HuH-7.5 (cell line): Measurements from ENCODE around the gene TUBA1C.

ENCODE experiments used
- DNase-seq: peaks from one replicate; pipeline ENCODE4 v3.0.0; 2011; ENCODE audit warnings: low spot score

TUBA1C gene

DNA sequence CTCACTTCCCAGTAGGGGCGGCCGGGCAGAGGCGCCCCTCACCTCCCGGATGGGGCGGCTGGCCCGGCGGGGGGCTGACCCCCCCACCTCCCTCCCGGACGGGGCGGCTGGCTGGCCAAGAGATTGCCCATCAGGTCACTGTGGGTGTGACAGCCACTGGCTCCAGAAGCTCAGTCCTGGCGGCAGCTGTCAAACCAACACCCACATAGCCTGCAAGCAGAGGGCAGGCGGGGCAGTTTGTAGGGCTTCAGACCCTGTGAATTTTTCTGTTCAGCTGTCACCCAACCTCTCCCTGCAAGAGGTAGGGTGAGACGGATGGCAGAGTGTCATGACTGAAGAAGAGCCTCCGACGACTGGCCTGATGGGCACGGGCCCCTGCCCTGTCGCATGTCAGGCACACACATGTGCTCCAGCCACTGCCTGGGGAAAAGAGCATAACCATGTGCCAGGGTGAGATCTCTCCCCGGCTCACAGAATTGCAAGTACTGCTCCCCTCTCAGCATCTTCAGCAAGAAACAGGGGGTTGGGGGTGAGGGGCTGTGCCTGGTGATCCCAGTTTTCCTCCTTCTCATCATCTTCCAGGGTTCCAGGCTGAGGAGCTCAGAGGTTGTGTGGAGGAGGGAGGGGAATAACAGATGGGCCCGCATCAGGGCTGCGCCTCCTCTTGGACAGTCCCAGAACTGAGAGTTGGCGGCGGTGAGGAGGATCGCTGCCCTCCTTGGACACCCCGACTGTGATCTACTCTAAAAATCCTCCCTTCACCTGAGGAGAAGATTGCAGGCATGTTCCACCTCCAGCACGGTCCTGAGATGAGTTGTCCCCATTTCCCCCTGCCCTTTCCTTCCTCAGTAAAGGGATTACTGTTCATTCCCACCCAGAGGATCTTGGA, 18.9 kb downstream of the TUBA1C start:
- peak; percentile 18 for DNase-seq

DNA sequence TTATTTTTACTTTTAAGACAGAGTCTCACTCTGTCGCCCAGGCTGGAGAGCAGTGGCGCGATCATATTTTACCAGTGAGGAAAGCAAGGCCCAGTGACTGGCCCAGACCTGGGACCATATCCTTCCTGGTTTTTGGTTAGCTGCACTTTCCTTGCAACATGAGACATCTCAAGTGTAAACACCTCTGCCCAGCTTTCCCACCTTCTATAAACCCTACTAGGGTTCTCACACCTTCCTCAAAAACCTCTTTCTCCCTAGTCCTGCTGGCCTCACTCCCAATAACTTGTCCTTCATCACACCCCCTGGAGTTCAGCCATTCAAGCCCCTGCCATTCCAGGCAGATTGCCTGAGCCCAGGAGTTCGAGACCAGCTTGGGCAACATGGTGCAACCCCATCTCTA, 19.8 kb downstream of the TUBA1C start:
- DNase-seq = peak; percentile 2

DNA sequence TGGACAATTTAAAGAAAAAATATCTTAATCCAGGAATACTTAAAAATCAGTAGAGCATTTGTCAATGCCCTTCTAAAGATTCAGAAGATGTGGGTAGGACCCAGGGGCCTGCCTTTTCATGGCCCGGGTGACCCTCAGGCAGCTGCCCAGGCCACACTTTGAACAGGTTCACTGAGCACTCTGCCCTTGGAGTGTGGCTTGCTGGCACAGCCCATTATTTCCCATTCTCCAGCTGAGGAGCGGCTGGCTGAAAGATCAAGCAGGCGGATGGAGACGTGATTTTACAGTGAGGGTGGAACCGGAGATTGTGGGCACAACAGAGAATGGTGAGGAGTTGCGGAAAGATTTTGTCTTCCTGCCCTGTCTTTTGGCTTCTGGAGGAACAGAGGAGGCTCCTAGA, 23.0 kb downstream of the TUBA1C start:
- DNase-seq = no peak

DNA sequence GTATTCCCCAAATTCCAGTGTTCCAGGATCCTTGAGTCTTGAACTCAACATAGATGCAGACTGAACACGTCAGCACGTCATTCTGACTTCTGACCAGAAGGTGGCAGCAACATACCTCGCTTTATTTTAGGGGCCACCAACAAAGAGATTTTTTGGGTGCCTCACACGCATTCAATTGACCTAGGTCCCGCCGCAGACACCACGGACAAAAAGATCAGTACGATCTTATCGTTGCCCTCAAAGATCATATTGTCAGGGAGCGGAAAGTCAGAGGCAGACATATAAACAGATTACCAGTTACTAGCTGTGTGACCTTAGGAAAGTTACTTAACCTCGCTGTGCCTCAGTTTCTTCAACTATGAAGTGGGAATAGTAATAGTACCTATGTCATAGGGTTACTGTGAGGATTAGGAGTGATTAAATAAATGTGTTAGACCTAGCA, 23.6 kb downstream of the TUBA1C start:
- peak; percentile 71 for DNase-seq

DNA sequence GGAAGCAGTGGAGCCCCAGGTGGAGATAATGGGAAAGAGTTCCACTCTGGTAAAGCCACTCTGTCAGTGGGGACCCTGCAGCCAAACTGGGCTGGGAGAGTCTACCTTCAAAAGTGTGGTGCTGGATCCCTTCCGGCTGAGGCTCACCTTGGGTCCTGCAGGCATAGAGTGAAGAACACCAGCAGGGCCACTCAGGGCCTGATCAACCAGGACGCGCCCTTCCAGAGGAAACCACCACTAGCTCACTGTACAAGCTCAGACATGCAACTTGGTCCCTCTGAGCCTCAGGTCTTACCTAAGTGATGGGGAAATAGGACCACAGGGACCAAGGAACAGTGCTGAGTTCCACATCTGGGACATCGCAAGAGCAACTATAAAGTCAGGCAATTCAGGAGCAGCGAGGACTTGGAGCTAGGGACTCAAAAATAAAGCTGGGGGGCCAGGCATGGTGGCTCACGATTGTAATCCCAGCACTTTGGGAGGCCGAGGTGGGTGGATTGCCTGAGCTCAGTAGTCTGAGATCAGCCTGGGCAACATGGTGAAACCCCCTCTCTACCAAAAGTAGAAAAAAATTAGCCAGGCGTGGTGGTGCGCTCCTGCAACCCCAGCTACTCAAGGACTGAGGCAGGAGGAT, 24.2 kb downstream of the TUBA1C start:
- peak; percentile 8 for DNase-seq

DNA sequence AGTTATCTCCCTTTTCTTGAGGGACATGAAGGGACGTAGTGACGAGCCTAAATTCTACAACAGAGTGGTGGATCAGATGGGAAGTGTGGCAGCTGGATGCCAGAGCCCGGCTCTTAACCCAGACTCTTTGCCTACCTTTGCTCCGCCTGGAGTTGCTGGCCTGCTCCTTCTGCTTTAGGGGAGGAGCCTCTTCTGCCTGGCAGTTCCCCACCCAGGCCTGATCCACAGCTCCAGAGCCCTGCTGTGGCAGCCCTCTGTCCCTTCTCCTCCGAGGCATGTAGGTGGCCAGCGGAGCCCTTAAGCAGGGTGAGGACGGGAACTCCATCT, 27.8 kb downstream of the TUBA1C start:
- DNase-seq = no peak

DNA sequence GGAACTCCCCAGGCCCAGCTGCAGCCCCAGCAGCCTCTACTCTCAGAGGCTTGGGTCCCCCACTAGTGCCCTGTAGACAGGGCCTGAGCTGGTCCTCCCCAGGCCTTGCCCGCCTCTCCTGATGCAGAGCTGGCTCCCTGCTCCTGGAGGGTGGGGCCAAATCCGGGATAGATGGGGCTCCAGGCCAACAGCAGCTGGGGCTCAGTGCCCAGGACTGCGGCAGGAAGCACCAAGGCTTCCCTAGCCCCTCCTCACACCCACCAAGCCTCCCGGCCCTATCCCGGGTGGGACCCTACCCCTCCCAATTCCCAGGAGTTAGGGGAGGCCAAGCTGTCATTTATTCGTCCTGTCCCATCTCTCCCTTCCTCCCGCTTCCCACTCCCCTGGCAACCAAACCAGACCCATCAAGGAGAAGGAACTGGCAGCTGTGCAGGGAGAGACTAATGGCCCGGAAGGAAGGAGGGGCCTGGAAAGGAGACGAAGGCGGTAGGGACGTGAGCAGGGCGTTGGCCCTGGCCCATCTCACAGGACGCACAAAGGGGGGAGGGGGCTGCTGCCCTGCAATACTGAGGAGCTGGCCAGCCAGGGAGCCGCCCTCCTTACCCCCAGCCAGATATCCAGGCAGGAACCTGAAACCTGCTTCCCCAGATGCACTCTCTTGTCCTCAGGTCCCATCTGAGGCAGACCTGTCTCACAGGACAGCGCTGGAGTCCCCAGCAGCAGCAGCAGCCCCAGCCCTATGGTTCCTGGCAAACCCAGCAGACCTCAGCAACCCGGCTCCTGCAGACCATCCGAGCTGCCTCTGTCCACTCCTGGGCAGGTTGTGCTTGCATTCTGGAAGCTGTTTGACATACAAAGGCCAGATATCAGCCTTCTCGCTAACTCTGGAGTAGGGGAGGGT, 28.4 kb downstream of the TUBA1C start:
- no peak for DNase-seq

DNA sequence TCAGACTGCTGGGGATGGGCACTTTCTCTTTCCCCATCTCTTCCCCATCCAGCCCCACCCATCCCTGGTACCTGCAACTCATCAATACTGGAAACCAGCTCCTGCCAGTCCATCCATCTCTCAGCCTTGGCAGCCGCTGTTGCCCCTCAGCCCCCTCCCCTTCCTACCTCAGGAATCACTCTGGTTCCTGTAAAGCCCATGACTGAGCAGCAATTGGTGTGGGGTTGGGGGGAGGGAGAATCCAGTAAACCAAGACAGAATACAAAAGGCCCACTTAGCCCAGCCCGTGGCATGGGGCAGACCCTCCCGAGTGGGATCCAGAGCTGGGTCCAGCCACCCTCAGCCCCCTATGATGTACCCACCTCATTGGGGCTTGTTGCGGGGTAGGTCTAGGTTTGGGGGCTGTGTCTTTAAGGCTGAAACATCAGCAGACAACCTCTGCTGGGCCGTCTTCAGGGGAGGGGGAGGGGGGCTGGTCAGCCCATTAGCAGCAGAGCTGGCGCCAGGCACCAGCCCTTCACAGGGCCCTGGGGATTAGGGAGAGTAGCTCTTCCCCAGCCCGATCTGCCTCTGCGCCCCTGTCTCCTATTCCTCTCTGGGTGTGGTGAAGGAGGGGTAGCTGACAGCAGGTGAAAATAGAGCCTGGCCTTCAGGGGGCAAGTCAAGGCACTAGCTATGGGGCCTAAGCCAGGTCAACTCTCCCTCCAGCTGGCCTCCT, 29.4 kb downstream of the TUBA1C start:
- DNase-seq = no peak

DNA sequence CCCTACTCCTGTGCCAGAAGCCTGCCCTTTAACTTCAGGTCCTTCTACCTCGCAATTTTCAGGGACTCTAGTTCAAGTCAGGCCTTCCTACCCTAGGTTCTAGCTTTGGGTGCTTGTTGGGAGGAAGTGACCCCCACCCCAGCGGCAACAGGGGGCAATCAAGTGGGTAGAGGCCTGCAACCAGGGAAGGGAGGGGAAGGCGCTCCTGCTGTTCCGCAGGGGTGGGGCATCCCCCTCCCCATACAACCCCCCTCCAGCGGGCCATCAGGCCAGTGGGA, 29.9 kb downstream of the TUBA1C start:
- no peak for DNase-seq

DNA sequence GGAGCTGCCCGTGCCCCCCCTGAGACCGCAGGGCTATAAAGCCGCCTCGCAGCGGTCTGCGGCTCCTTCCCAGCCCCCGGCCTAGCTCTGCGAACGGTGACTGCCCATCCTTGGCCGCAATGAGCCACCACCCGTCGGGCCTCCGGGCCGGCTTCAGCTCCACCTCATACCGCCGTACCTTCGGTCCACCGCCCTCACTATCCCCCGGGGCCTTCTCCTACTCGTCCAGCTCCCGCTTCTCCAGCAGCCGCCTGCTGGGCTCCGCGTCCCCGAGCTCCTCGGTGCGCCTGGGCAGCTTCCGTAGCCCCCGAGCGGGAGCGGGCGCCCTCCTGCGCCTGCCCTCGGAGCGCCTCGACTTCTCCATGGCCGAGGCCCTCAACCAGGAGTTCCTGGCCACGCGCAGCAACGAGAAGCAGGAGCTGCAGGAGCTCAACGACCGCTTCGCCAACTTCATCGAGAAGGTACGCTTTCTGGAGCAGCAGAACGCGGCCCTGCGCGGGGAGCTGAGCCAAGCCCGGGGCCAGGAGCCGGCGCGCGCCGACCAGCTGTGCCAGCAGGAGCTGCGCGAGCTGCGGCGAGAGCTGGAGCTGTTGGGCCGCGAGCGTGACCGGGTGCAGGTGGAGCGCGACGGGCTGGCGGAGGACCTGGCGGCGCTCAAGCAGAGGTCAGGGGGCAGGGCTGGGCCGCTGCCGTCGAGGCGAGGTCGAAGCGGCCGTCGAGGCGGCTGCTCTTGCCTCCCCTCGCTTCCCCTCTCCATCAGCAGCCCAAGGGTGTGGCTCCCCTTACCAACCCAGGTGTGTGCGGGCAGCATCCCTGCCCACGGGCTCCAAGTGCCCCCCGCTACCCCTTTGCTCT, 30.4 kb downstream of the TUBA1C start, which contains the start of gene PRPH:
PRPH (plus strand) TSS at position 66 of the 855 bp plus-strand sequence; CDS start at position 120, 54 bp downstream.
- no peak for DNase-seq

DNA sequence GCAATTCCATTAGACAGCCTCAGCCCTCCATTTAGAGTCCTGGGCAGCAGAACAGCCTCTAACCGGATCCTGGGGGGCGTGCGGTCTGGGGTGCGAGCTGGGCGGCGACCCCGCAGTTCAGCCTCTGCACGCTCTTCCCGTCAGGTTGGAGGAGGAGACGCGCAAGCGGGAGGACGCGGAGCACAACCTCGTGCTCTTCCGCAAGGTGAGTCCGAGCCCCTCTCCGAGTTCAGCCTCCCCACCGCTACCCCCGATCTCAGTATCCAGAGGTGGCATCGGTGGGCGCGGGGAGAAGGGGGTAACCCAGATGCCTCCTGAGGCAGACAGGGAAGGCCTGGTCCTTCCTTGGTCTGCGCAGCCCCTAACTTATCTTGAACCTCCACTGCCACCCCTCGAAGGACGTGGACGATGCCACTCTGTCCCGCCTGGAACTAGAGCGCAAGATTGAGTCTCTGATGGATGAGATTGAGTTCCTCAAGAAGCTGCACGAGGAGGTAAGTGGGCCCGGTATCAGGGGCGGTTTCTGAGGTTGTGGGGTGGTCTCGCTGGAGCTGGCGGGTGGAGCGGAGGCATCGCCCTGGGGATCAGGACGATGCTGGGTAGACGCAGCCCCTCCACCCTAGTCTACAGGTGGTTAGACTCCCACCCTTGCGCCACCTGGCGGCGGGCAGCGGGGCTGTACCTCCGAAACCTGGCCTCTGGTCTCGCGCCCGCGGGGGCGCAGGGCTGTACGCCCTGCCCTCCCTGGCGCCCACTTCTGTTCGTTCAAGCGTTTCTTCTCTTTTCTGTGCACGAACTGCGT, 31.4 kb downstream of the TUBA1C start:
- DNase-seq = peak; percentile 97

DNA sequence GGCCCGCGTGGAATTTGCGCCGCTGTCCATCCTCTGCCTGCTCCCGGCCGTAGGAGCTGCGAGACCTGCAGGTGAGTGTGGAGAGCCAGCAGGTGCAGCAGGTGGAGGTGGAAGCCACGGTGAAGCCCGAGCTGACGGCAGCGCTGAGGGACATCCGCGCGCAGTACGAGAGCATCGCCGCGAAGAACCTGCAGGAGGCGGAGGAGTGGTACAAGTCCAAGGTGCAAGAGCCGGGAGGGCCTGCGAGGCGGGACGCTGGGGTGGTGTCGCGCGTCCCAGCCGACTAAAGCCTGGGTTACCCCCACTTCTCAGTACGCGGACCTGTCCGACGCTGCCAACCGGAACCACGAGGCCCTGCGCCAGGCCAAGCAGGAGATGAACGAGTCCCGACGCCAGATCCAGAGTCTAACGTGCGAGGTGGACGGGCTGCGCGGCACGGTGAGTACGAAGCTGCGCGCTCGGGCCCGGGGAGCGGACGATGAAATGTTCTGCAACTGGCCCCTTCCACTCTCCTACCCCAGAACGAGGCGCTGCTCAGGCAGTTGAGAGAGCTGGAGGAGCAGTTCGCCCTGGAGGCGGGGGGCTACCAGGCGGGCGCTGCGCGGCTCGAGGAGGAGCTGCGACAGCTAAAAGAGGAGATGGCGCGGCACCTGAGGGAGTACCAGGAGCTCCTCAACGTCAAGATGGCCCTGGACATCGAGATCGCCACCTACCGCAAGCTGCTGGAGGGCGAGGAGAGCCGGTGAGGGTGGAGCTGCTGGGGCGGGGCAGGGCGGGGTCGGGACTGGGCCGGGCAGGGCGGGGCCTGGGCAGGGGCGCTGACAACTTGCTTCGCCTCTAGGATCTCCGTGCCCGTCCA, 32.2 kb downstream of the TUBA1C start:
- DNase-seq = peak; percentile 86

DNA sequence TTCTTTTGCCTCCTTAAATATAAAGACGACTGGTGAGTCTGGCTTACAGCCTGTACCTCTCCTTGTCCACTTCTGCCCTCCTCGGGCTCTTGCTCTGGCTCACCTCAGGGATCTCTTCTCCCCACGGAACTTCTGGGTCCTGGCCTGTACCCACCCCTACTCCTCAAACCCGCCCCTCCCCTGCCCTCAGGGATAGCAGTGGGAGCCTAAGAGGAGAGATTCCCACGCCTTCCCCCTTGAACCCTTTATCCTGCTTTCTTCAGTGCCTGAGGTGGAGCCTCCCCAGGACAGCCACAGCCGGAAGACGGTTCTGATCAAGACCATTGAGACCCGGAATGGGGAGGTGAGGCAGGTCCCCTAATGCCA, 32.8 kb downstream of the TUBA1C start:
- DNase-seq = no peak

DNA sequence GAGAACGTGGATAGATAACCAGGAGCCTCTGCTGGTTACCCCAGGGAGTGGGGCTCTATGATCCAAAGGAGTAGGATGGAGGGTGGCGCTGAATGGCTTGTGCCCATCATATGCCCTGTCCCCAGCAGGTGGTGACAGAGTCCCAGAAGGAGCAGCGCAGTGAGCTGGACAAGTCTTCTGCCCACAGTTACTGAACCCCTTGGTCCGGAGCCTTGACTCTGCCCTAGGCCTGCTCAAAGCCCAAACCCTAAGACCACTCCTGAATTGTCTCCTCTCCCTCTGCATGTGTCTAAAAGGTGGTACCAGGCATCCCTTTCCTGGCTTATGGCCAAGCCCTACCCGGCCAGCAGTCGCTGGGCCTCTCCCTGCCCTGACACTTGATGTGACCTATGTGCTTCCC, 33.3 kb downstream of the TUBA1C start:
- peak; percentile 44 for DNase-seq

DNA sequence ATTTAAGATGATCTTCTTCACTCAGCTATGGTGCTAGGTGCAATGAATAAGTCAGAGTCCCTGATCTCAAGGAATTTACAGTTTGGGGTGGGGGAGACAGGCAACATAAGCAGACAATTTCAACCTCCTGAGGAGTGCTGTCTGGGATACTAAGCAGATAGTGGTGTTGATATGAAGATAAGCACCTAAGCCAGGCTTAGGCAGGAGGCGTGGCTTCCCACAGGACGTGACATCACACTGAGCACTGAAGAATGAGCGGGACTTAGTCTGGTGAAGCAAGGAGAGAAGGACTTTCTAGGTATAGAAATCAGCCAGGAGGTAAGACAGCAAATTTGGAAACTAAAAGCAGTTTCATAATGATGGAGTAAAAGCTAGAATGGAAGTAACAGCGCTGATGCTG, 36.9 kb downstream of the TUBA1C start:
- no peak for DNase-seq

DNA sequence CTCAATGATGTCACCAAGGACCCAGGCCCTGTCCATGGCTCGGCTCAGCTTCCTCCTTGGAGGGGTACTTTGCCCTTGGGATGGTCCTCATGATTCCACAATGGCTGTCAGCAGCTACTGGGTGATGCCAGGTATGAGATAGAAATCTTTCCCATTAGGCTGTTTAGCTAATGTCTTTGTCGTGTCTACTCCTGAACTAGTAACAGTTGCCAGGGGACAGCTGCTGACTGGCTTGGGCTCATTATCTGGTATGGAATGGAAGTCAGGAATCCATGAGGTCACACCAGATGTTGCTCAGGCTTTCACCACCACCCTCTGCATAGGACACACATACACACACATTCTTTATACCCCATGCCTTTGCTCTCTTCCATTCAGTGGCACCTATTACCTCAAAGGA, 39.3 kb downstream of the TUBA1C start:
- no peak for DNase-seq

DNA sequence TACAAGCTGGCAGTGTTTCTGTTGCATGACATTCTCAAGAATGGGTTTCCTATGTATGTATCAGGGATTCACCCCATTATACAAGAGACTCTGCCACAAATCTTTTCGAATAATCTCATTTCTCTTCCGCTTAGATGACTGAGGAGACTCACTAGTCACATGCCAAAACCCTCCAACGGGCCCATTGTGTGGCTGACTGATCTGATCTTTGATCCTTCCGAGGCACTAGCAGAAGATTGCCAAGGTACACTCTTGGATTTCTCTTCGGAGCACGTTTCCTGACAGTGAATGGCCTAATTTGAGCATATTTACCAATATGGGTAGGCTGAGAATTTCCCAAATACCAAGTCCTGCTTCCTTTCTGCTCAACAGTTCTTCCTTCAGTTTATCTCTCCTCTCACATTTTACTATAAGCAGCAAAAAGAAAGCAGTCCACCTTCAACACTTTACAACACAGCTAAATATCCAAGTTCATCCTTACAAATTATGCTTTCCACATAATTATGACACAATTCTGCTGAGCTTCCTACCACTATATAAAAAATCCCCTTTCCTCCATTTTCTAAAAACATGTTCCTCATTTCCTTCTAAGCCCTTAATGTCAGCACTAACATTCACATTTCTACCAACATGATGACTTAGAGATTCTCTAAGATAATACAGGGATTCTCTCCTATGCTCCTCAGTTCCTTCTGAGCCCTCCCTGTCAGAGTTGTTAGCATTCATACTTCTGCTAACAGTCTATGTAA, 41.1 kb downstream of the TUBA1C start:
- no peak for DNase-seq

DNA sequence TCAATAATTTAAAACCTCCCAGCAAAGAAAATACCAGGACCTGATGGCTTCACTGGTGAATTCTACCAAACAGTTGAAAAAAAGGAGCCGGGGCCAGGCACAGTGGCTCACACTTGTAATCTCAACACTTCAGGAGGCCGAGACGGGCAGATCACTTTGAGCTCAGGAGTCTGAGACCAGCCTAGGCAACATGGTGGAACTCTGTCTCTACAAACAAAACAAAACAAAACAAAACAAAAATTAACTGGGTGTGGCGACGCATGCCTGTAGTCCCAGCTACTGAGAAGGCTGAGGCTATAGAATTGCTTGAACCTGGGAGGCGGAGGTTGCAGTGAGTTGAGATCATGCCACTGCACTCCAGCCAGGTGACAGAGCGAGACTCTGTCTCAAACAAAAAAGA, 44.5 kb downstream of the TUBA1C start:
- DNase-seq = no peak
